Fibroblast of peridontal ligament (primary cell): Measurements from ENCODE around the gene EIF3A.
"Not testable (repeated sequence)": the region's sequence is repeated elsewhere in the genome, so short reads cannot be mapped to it uniquely, and the experiment has no call there.

Experiments used
- DNase-seq: peaks from one replicate; pipeline ENCODE4 v3.0.0-alpha.2; 2010; ENCODE audit errors: extremely low read depth

Gene EIF3A, protein sequence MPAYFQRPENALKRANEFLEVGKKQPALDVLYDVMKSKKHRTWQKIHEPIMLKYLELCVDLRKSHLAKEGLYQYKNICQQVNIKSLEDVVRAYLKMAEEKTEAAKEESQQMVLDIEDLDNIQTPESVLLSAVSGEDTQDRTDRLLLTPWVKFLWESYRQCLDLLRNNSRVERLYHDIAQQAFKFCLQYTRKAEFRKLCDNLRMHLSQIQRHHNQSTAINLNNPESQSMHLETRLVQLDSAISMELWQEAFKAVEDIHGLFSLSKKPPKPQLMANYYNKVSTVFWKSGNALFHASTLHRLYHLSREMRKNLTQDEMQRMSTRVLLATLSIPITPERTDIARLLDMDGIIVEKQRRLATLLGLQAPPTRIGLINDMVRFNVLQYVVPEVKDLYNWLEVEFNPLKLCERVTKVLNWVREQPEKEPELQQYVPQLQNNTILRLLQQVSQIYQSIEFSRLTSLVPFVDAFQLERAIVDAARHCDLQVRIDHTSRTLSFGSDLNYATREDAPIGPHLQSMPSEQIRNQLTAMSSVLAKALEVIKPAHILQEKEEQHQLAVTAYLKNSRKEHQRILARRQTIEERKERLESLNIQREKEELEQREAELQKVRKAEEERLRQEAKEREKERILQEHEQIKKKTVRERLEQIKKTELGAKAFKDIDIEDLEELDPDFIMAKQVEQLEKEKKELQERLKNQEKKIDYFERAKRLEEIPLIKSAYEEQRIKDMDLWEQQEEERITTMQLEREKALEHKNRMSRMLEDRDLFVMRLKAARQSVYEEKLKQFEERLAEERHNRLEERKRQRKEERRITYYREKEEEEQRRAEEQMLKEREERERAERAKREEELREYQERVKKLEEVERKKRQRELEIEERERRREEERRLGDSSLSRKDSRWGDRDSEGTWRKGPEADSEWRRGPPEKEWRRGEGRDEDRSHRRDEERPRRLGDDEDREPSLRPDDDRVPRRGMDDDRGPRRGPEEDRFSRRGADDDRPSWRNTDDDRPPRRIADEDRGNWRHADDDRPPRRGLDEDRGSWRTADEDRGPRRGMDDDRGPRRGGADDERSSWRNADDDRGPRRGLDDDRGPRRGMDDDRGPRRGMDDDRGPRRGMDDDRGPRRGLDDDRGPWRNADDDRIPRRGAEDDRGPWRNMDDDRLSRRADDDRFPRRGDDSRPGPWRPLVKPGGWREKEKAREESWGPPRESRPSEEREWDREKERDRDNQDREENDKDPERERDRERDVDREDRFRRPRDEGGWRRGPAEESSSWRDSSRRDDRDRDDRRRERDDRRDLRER (N-terminal part only)

DNA sequence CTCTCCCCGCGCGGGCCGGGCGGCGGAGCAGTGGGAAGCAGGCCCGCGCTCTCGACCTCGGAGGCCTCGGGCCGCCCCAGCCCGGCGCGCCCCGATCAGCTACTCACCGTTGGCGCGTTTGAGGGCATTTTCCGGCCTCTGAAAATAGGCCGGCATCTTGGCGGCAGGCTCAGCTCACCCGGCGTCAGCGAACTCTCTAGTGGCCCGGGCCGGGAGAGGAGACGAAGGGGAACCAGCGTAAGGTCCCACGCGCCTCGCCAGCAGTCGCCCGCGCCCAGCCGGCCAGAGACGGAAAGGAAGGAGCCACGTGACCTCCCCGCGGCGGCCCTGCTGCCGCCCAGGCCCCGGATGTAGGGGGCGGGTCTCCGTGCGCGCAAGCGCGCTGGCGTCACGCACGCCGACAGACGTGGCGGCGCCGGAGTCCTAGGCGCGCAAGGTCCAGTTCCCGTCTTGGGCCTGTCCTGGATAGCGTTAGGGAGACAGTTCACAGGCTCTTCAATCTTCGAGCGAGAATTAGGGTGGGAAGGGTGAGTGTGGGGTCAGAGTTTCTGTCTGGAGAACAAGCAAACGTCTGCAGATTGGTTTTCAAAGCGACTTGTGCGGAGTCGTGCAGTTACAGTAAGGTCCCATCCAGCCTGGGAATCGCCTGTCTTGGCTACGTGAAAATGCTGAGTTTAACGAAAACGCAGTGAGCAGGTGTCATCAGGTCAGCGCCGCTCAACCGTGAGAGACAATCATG, at the start of gene EIF3A:
Gene EIF3A, minus strand, starts transcription at position 297 of the 739 bp plus-strand sequence. Its CDS starts 141 bp downstream, at position 156.
- DNase-seq: peak; percentile 87

DNA sequence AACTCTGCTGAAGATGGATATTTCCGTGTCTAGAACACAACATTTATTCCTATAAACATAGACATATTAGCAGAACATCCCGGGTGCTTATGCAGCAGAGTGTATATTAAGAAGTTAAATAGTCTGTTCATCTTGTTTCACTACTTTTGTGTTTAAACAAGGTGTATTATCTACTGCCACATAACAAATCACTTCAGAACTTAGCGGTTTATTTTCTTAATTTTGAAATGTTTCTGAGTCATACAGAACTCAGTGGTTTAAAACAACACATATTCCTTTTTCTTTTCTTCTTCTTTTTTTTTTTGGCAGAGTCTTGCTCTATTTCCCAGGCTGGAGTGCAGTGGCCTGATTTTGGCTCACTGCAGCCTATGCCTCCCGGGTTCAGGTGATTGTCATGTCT, 49.1 kb upstream of the EIF3A start:
- DNase-seq: no peak

DNA sequence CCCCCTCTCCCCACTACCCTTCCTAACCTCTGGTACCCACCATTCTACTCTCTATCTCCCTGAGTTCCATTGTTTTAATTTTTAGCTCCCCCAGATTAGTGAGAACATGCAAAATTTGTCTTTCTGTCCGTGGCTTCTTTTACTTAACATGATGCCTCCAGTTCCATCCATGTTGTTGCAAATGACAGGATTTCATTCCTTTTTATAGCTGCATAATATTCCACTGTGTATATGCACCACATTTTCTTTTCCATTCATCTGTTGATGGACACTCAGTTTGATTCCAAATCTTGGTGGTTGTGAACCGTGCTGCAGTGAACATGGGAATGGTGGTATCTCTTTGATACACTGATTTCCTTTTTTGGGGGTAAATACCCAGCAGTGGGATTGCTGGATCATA, 45.3 kb upstream of the EIF3A start:
- DNase-seq: no peak

DNA sequence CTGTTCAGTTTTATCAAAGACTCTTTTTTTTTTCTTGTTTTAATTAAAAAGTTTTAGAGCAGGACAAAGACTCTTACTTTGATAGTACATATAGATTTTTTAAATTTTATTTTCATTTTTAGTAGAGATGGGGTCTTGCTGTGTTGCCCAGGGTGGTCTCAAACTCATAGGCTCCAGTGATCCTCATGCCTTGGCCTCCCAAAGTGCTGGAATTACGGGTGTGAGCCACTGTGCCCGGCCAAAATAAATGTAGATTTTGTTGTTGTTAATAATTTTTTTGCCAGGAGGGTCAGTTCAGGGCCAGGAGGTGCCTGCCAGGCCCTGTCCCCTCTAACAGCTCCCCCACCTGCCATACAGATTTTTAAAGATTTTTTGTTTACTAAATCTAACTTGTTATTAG, 40.3 kb upstream of the EIF3A start:
- DNase-seq: no peak

DNA sequence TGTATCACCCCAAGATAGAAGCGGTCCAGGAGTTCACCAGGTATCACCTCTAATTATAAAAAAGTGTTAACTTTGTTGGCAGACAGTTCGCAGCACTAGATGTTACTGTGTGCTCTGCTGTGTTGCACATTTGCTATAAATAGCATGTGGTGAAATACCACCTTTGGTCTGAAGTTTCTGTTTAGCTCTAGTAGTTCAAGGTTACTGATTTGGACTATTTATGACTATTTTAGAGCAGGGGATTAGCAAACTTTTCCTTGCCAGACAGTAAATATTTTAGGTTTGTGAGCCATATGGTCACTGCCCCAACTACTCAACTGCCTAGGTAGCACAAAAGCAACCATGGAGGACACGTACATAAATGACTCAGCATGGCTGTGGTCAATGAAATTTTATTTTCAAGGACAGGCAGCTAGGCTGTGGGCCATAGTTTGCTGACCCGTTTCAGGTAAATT, 39.8 kb upstream of the EIF3A start:
- DNase-seq: peak; percentile 9

DNA sequence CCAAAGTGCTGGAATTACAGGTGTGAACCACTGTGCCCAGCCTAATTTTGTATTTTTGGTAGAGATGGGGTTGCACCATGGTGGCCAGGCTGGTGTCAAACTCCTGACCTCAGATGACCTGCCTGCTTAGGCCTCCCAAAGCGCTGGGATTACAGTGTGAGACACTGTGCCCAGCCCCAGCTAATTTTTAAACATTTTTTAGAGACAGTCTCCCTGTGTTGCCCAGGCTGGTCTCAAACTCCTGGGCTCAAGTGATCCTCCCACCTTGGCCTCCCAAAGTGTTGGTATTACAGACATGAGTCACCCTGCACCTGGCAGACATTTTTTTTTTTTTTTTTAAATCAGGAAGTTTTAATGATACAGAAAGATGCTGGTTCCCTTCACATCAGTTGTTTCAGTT, 38.8 kb upstream of the EIF3A start:
- no peak for DNase-seq

DNA sequence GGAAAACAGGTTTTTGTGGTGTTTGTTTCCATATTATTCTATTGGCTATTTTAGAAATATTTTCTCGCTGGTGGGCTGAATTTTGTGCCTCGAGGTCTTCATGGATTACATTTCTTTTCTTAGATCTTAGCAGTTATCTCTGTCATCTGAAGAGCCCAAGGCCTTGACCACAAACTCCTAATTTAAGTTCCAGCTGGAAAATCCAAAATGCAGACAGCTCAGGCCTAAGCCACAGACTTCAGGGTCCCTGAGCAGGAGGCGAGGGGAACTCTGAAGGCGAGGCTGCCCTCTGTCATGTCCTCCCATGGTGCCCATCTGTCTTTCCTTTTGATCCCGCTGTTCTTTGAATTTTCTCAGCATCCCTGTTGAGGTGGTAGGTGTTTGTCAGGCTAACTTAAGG, 37.6 kb upstream of the EIF3A start:
- DNase-seq: no peak

DNA sequence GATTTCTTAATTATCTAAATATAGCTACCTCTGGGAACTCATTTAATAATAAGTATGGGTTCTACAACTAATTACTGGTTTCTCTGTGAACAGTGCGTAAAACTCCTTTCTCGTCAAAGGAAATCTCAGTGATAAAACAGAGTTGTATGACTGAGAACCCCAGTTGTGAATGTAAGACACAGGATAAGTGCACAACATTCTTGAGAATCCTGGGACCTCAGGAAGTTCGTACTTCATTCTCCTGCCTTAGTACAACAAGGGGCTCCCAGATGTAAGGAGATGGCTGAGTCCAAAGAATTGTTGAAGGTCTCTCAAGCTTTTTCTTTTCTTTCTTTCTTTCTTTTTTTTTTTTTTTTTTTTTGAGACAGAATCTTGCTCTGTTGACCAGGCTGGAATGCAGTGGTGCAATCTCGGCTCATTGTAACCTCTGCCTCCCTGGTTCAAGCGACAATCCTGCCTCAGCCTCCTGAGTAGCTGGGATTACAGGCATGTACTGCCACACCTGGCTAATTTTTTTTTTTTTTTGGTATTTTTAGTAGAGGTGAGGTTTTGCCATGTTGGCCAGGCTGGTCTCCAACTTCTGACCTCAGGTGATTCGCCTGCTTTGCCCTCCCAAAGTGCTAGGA, 35.8 kb upstream of the EIF3A start:
- no peak for DNase-seq

DNA sequence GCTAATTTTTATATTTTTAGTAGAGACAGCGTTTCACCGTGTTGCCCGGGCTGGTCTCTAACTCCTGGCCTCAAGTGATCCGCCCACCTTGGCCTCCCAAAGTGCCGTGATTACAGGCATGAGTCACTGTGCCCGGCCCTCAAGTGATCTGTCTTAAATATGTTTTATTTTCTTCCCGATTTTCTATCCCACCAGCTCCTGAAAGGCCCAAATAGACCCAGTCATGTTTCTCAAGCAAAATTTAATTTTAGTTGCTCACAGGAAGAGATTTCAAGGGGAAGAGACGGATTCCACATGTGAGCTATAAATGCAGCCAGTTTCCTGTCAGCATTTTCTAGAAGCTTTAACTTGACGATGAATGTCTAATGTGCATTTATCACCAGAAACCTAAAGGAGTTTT, 35.3 kb upstream of the EIF3A start:
- no peak for DNase-seq

DNA sequence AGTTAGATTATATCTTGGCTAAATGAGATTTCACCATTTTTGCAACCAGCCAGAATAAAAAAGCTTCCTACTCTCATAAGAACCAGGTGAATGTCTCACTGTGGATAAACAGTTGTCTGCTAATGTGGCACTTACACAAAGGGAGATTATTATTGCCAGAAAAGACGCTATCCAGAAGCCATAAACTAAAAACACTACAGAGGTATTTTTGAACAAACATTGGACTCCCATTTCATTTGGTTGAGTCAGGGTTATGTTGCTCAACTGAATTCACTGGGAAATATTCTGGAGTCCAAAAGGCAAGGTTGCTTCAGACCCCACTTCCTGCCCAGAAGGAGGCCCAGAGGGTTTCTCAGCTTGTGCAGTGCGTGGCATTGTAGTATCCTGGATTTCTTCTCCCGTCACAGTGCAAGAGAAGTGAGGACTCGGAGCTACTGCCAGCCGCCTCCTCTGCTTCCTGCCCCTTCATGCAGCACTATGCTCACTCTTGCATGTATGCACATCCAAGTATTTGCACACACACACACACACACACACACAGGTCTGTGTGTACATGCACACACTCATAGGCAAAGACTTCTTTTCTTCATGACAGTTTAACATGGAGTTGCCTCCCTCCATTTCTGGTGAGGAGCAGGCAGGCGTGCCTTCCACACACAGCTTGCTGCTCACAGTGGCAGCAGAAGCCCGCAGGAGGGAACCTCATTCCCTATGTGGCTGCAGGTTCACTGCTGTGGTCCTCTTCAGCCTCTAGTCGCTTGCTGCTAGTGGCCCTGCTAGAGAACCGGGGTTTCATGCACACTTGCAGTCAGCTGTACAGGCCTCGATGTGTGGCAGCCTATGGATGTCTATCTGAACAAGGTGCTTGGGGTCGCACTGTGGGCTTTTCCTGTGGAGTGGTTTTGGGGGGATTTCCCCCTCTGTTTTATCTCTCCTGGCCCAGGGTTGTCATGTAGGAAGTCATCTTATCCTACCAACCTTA, 33.4 kb upstream of the EIF3A start:
- peak; percentile 94 for DNase-seq

DNA sequence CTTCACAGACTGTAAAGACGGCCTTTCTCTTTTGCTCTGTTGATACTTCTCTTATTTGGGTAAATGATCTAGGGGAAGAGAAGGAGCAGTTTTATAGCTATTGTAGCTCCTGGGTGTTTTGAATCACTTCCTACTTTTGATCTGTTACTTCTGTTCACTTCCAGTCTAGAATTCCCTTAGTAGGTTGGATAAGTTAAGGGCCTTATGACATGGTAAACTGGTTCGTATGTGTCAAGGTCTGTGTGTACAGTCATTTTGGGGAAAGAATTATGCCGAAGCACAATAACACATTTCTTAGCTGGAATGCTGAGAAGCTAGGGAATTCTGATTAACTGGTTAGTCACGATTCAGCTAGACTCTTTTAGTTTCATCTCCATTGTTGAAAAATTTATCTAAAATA, 31.4 kb upstream of the EIF3A start:
- peak; percentile 77 for DNase-seq

DNA sequence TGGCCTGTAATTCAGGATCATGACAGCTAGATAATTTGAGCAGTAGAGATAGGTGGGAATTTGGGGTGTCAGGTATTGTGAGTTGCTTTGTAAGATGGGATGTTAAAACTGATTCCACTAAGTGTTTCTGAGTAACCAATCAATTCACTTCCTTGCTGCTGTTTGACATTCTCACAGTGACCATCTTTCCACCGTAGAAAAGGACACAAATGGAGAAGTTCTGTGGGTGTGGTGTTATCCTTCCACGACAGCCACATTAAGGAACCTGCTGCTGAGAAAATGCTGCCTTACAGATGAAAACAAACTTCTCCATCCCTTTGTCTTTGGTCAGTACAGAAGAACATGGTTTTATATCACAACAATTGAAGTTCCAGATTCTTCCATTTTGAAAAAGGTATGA, 27.2 kb upstream of the EIF3A start:
- DNase-seq: not testable (repeated sequence)

DNA sequence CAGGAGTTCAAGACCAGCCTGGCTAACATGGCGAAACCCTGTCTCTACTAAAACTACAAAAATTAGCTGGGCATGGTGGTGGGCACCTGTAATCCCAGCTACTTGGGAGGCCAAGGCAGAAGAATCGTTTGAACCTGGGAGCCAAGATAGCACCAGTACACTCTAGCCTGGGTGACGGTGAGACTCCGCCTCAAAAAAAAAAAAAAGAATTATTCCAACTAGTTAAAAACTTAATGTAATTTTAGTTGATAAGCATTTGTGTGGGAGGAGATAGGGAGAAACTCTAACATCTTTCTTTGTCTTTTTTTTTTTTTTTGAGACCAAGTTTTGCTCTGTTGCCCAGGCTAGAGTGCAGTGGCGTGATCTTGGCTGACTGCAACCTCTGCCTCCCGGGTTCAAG, 26.5 kb upstream of the EIF3A start:
- DNase-seq: not testable (repeated sequence)

DNA sequence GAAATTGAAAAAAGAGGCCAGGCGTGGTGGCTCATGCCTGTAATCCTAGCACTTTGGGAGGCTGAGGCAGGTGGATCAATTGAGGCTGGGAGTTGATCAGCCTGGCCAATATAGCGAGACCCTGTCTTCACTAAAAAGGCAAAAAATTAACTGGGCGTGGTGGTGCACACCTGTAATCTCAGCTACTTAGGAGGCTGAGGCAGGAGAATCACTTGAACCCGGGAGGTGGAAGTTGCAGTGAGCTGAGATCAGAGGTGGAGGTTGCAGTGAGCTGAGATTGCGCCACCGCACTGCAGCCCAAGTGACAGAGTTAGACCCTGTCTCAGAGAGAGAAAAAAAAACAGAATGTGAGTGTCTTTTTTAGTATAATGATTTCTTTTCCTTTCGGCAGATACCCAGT, 25.3 kb upstream of the EIF3A start:
- not testable (repeated sequence) for DNase-seq

DNA sequence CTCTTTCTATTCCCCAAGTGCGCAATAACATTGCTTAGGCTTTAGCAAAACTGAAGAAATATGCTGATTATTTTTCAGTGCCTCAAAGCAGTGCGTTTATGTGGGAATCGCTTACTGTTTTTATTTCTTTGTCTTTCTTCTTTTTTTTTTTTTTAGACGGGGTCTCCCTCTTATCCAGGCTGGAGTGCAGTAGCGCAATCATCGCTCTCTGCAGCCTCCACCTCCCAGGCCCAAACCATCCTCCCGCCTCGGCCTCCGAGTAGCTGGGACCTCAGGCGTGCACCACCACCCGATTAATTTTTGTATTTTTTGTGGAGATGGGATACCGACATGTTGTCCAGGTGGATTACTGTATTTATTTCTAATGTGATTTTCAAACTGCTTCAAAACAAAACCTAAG, 24.5 kb upstream of the EIF3A start:
- no peak for DNase-seq

DNA sequence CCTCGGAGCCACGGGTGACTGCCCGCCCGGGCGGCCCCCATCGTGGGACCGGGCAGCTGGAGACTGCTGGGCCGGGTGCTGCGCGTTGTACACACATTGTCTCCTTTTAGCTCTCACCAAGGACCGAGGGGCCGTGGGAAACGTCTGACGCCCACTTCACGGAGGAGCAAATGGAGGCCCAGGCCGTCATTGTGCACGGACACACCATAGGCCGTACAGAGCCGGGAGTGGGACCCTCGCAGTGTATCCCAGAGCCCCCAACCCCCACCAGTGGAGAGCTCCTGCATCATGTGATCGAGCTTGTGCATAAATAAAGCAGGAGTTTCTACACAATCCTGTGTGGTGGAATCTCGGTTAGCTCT, 24.0 kb upstream of the EIF3A start:
- DNase-seq: no peak

DNA sequence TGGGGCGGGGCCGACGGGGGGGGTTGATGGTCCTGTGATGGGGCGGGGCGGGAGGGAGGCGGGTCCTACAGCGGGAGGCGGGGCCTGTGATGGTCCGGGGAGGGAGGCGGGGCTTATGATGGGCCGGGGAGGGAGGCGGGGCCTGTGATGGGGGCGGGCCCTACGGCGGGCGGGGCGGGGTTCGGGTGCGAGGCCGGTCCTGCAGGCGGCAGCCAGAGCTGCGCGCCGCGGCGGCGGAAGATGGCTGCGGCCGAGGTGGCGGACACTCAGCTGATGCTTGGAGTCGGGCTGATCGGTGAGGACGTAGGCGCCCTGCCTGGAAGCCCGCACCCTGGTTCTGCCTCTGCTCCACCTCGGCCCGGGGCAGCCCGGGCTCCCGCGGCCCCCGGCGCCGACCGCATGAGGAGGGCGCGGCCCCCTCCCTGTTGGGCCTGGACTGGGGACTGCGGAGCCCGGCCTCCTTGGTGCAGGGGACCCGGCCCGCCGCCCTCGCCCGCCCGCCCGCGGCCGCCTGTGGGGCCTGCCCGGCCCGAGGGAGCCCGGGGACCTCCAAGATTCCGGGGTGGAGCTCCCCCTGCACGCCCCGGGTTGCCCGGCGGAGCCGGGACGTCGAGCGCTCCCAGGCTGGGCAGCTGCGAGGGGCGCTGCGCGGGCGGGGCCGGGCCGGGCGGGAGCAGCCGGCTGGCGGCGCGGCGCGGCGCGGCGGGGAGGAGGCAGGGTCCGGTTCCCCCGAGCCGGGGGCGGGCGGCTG, 23.5 kb upstream of the EIF3A start, which contains the start of gene DENND10:
Gene DENND10, plus strand, starts transcription at position 211 of the 751 bp plus-strand sequence. Its CDS starts 30 bp downstream, at position 241.
- peak; percentile 67 for DNase-seq

DNA sequence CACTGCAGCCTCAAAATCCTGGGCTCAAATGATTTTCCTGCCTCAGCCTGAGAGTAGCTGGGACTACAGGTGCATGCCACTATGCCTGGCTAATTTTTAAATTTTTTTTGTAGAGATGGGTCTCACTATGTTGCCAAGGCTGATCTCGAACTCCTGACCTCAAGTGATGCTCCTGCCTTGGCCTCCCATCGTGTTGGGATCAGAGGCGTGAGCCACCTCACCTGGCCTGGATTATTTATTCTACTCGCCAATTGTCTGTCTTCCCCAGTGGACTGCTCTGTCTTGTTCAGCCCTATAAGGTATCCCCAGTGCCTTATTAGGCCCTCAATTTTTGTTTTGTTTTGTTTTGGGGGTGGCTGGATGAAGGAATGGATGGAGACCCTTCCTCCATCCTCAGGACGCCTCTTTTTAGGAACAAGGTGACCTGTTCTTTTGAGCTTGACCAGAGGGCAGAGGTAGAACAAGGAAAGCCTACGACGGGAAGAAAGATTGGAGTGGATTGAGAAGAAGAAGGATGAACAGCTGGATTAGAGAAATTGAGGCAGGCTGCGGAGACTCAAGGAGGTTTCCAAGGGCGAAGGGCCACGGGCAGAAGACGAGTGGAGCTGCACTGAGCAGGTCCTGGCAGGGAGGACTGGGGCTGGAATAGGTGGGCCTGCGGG, 22.8 kb upstream of the EIF3A start:
- DNase-seq: no peak
